ENCODE measurements around the gene MAPK10. TPM values are rescaled to one million over a fixed set of nuclear protein-coding genes. Genes with fewer than 3 reads are reported as not detected.

MAPK10 gene
- total and polyA plus RNA-seq, 2 of the 8 experiments (the other 6 are each of a cell fraction or from before 2014, with no cell fraction given) = 2.5 to 3.1 TPM

DNA sequence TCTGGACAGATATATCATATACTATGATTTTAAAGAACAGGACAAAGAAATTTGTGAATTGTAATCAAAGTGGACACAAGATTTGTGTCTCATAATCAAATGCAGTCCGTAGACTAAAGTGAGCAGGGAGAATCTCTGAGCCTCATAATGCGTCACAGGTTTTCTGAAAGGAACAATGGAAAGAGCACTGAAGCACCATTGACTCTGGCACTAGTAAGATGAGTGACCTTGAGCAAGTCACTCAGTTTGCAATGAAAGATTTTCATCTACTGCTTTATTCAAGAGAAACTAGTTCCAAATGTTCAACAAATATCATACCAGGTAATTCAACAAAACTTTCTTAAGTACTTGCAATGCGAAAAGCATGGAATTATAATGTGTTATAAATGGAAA is 315.3 kb downstream of the MAPK10 start:
- Histone ChIP-seq H3K23me2 (ENCODE audit: low read depth, low read length) (no peaks in the 10 kb centered on the region), H3K9ac (replicated peaks in 1 of 4; ENCODE audit: extremely low read depth in 1 of 4, low read depth in 3 of 4, low read length in 3 of 4) (no peak overlapping the region), H3K9me3 (ENCODE audit: insufficient read depth in 2 of 2, low read depth in 1 of 2, low read length in 1 of 2) (peaks cover 0 to 2% of the 10 kb centered on the region in 2 experiments; a peak in 1 of 4 replicates), H4K5ac (ENCODE audit: insufficient read length, low read depth, low read length) (no peak overlapping the region), H4K91ac (replicated peaks; ENCODE audit: insufficient read length, low read length) (no peak overlapping the region), H4K8ac (ENCODE audit: extremely low read depth, insufficient read depth, low read length) (no peak overlapping the region), H3K23ac (ENCODE audit: insufficient read length) (no peak overlapping the region), H2AFZ (ENCODE audit: low read length) (no peak overlapping the region), H3K4me1 (replicated peaks in 1 of 4; ENCODE audit: control insufficient read depth in 3 of 4, insufficient read depth in 4 of 4, low read length in 3 of 4) (no peaks in the 10 kb centered on the region), H3K14ac (ENCODE audit: insufficient read length) (no peak overlapping the region), H3K36me3 (ENCODE audit: control insufficient read depth in 2 of 4, insufficient read depth in 4 of 4, low read length in 3 of 4) (no peaks in the 10 kb centered on the region), H3K4ac (replicated peaks; ENCODE audit: insufficient read length, low read depth, low read length) (no peak overlapping the region), H3K79me2 (ENCODE audit: control insufficient read depth in 1 of 2, insufficient read depth in 2 of 2, low read length in 2 of 2) (no peaks in the 10 kb centered on the region), H2BK120ac (replicated peaks; ENCODE audit: low read depth, low read length) (no peak overlapping the region), H2BK15ac (ENCODE audit: low read length) (no peak overlapping the region), H2BK12ac (ENCODE audit: low read depth, low read length) (no peak overlapping the region), H2AK5ac (ENCODE audit: low read depth, low read length) (no peak overlapping the region), H3K18ac (ENCODE audit: extremely low read depth, low read length) (no peak overlapping the region), H3K4me3 (ENCODE audit: extremely low read depth in 1 of 4, insufficient read depth in 2 of 4, low read depth in 3 of 4, low read length in 4 of 4) (no peak overlapping the region), H2BK5ac (ENCODE audit: low read depth, low read length) (no peak overlapping the region), H3K27ac (ENCODE audit: low read depth, low read length) (no peak overlapping the region), H3K27me3 (replicated peaks in 1 of 4; ENCODE audit: control insufficient read depth in 3 of 4, extremely low read depth in 1 of 4, insufficient read depth in 3 of 4, low read length in 3 of 4) (no peaks in the 10 kb centered on the region), H4K20me1 (replicated peaks in 1 of 2; ENCODE audit: control insufficient read depth in 1 of 2, insufficient read depth in 2 of 2, low read length in 2 of 2) (no peaks in the 10 kb centered on the region), H2BK20ac (ENCODE audit: low read length) (no peak overlapping the region), H3K56ac (replicated peaks; ENCODE audit: insufficient read length, low read depth, low read length) (no peak overlapping the region), H3K4me2 (ENCODE audit: insufficient read depth in 1 of 2, low read depth in 2 of 2, low read length in 2 of 2) (no peak overlapping the region), H3K79me1 (ENCODE audit: low read depth, low read length) (no peaks in the 10 kb centered on the region)
- FAIRE-seq (no peak), DNase-seq (ENCODE audit: low read depth in 1 of 2, low spot score in 2 of 2) (no peak)
- WGBS, 2 experiments (ENCODE audit: extremely low coverage in 1 of 2, insufficient coverage in 1 of 2, insufficient read length in 1 of 2, insufficient replicate concordance in 2 of 2, low coverage in 1 of 2, low lambda C conversion rate in 2 of 2, missing lambda C conversion rate in 1 of 2) = 58% methylated on average over 3 of the region's 3 CpGs; no CpG with 5 or more reads in 1 of the 2 experiments
- ChIA-PET POLR2A (ENCODE audit: partially characterized antibody) (no interaction called here), CTCF (ENCODE audit: partially characterized antibody) (interaction anchor here (0.6 to 3.1 kb wide), 18 partner anchors 9 to 289 kb away, joined by 3 to 12 read pairs (median 3); no protein-coding TSS in a partner anchor)
- TF ChIP-seq TEAD4 (IDR thresholded peaks at IDR 0.05; ENCODE audit: low read depth, low read length) = no peak
- no peak for TF ChIP-seq BACH1 (IDR thresholded peaks at IDR 0.05; ENCODE audit: low read length)
- no peak for TF ChIP-seq GABPA (IDR thresholded peaks at IDR 0.05; ENCODE audit: borderline replicate concordance, insufficient read depth, low read length)
- TF ChIP-seq CTBP2 (IDR thresholded peaks at IDR 0.05; ENCODE audit: borderline replicate concordance, insufficient read depth, insufficient read length, low read length) = no peak
- TF ChIP-seq NRF1 (IDR thresholded peaks at IDR 0.05; ENCODE audit: low read depth, low read length) = no peak
- no peak for TF ChIP-seq MAFK (IDR thresholded peaks at IDR 0.05; ENCODE audit: low read depth, low read length)
- TF ChIP-seq, protein P1, sequence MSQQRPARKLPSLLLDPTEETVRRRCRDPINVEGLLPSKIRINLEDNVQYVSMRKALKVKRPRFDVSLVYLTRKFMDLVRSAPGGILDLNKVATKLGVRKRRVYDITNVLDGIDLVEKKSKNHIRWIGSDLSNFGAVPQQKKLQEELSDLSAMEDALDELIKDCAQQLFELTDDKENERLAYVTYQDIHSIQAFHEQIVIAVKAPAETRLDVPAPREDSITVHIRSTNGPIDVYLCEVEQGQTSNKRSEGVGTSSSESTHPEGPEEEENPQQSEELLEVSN (IDR thresholded peaks at IDR 0.05) = no peak
- no peak for TF ChIP-seq FOSL1 (IDR thresholded peaks at IDR 0.05; ENCODE audit: insufficient read depth, low read depth, low read length)
- TF ChIP-seq YY1 (IDR thresholded peaks at IDR 0.05; ENCODE audit: low read depth, low read length) = no peak
- TF ChIP-seq SP1 (IDR thresholded peaks at IDR 0.05; ENCODE audit: low read depth, low read length) = no peak
- TF ChIP-seq ASH2L (IDR thresholded peaks at IDR 0.05; ENCODE audit: low read length) = no peak
- no peak for TF ChIP-seq ZNF274 (IDR thresholded peaks at IDR 0.05; ENCODE audit: borderline replicate concordance, extremely low read depth, low read length)
- TF ChIP-seq, protein P2, sequence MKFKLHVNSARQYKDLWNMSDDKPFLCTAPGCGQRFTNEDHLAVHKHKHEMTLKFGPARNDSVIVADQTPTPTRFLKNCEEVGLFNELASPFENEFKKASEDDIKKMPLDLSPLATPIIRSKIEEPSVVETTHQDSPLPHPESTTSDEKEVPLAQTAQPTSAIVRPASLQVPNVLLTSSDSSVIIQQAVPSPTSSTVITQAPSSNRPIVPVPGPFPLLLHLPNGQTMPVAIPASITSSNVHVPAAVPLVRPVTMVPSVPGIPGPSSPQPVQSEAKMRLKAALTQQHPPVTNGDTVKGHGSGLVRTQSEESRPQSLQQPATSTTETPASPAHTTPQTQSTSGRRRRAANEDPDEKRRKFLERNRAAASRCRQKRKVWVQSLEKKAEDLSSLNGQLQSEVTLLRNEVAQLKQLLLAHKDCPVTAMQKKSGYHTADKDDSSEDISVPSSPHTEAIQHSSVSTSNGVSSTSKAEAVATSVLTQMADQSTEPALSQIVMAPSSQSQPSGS (IDR thresholded peaks at IDR 0.05; ENCODE audit: low read length) = no peak
